Muscle of arm (tissue), 12 donors: ENCODE results near the gene IP6K3. TPM values are rescaled to one million over a fixed set of nuclear protein-coding genes. Genes with fewer than 3 reads are reported as not detected.
A peak's percentile ranks its signal among the peaks of the same experiment; 100 is the strongest.

Experiments used
- DNase-seq: peaks from one replicate; pipeline ENCODE4 v3.0.0-alpha.2; 2013
- polyA plus RNA-seq, 12 donors: library from polyadenylated mRNA; unstranded; fragments of 120-200 nt; gene quantifications; one replicate each; pipeline ENCODE4 v1.2.1, GENCODE V29; 2013; ENCODE audit not compliant: insufficient read length in 12 of 12

Gene IP6K3
- polyA plus RNA-seq, 12 donors, result 9.8 to 41.2 (median 23.2) TPM; not detected in 1

DNA sequence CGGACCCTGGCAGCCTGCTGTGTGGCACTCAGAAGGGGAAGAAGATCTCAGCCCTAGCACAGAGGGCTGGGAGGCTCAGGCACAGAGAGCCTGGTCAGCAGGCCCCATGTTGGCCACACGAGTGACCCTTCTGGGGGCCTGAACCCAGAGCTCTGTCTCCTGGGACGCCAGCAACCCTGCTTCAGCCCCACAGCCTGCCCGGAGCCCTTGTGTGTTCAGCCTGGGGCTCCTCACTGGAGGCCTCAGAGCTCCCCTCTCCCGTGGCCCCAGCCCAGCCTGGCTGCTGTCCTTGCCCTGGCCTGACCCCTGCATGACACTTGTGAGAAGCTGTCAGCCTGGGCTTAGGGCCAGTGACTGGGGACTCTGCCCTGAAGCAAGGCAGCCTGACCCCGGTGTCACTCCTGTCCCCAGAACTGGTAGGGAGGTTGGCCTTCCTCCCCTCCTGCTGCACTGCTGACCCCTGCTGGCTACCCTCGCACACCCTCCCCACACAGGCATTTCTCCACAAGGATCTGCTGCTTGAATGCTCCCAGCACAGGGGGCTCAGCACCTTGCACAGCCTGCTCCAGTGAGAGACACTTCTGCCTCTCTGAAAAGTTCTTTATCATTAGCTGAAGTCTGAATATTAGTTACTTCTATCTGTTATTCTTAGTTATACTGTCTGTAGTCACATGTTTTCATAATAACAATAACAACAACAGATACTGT lies 15.4 kb upstream of the IP6K3 start:
- peak; percentile 31 for DNase-seq

GRCh38 chr6:33761581-33761921 lies 14.8 kb upstream of the IP6K3 start:
- DNase-seq, result no peak

DNA sequence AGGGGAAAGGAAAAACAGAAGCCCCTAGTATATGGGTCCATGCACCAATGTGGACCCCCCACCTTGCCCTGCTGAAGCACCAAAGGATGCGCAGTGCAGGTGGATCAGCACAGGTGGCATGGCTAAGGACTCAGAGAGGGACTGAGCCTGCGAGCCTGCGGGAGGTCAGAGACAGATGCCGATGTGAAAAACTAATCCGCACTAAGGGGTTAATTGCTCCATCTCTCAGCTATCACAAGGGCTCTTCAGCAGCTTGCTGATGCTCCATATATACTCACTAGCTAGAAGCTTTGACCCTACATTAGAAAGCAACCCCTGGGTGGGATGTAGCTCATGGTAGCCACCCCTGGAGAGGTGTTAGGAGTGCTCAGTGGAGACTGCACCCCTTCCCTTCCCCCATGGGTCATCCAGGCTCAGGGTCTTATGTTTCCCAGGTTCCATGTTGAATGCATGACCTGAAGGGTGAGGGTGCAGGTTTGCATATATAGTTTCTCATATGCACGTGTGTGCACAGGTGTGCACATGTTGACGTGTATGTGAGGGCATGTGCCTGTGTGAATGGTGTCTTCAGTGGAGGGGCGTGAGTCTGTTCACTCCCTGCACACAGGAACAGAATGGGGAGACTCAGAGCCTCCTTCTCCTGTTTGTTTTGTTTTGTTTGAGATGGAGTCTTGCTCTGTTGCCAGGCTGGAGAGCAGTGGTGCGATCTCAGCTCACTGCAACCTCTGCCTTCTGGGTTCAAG lies 13.4 kb upstream of the IP6K3 start:
- no peak for DNase-seq

DNA sequence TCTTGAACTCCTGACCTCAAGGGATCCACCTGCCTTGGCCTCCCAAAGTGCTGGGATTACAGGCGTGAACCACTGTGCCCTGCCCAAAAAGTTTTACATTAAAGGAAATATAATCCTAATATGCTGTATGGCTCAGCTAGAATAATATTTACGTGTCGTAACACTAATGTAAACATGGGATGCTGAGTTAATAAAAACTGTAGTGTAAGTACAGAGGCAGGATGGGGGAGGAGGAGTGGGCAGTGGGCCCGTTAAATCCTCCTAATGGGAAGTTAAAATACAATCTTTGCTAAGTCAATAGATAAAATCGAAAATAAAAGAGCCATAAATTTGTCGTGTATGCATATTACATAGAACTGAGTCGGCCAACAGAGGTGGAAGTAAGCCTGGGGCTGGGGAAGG lies 12.1 kb upstream of the IP6K3 start:
- DNase-seq, result no peak

DNA sequence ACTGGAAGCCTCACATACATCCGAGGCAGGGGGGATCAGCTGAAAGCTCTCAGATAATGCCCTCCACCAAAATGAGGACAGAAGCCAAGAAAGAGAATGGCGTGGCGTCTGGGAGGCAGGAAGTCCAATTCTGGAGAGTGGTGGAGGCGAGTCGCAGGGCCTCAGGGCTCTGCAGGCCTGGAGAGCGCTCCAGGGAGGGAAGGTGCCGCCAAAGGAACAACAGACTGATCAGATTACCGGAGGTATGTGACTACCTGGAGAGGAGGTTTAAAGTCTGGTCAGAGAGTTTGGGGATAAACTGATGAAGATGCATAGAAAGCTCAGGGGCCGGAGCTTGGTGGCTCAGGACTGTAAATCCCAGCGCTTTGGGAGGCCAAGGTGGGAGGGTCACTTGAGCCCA lies 11.2 kb upstream of the IP6K3 start:
- DNase-seq, result no peak

GRCh38 chr6:33757113-33757512 lies 10.4 kb upstream of the IP6K3 start:
- no peak for DNase-seq

GRCh38 chr6:33756211-33756954 lies 9.7 kb upstream of the IP6K3 start:
- DNase-seq, result no peak

GRCh38 chr6:33755070-33755869 lies 8.6 kb upstream of the IP6K3 start:
- DNase-seq, result no peak

GRCh38 chr6:33754222-33754621 lies 7.5 kb upstream of the IP6K3 start:
- DNase-seq, result no peak

- no peak for DNase-seq
These were observed 5.9 kb upstream of the IP6K3 start for GRCh38 chr6:33752646-33753015.

DNA sequence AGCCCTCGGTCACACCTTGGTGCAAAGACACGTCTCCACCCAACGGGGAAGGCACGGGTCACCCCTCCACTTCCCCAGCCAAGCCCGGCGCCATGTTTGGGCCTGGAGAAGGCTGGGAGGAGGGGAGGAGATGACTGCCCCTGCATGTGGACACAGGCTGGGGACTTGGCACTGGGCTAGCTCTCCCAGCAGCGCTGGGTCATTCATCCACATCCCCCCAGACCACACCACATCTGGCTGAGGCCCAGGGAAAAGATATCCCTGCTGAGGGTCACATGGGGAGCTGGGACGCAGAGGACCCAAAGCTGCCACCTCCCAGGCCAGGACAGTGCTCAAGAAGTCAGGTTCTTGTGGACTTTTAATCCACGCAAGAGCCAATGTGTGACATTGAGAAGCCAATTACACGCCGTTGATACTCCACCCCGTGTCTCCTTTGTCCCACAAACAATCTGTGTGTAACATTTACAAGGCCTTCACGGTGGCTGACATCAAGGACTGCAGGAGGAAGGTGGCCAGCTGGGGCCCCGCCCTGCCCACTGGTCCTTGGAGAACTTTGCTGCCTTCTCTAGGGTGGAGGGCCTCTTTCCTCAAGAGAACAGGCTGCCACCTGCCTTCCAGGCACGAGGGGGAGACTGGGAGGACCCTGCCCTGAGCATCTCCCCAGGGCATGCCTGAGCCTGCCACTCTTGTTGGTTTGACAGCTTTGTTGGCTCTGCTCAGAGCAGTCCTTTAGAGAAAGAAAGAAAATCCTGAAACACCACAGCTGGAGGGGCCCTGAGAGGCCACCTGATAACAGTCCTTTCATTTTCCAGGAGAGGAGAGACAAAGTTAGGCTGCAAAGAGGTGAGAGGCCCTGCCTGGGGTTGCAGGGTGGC lies 5.3 kb upstream of the IP6K3 start:
- DNase-seq, result no peak

- no peak for DNase-seq
These were observed 3.7 kb upstream of the IP6K3 start for GRCh38 chr6:33750244-33750991.

- DNase-seq, result no peak
These were observed 2.7 kb upstream of the IP6K3 start for GRCh38 chr6:33749401-33749800.

- no peak for DNase-seq
These were observed 2.1 kb upstream of the IP6K3 start for GRCh38 chr6:33748841-33749240.

DNA sequence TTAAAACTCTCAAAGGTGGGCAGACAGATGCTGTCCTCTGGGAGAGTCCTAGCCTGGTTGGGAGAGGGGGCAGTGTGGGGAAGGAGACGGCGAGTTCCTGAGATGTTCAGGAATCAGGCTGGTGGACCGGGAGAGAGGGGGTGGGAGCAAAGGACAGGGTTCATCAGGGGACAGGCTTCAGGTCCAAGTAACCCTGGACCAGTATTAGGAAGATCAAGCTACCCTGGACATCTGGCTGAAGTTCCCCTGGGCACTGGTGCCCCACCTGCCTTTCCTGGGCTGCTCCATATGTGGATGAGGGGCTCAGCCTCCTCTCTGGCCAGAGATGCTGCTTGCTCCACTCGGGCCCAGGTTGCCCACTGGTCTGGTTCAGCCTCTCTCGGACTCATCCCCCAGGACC lies 1.1 kb upstream of the IP6K3 start:
- DNase-seq, result no peak

DNA sequence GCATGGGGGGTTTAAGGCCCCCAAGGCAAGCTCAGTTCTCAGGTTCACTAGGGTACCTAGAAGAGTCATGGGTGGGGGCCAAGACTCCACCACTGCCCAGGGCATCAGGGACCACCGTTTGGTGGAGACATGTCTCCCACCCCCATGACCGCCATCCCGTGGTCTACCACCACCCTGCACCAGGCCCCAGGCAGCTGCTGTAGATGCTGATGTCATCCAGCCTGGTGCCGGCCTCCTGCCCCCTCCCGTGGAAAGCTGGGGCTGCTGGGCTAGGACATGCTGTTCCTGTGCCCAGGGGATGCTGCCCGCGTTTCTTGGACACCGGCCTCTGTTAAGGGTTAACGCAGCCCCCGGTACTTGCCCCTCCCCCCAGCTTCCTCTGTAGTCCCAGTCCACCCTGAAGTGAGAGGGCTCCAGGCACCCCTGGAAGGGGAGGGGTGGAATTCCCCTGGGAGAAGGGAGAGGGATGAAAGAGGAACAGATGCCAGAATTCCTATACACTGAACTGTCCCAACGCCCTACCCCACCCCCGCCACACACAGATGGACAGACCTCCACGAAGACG lies 587 bp downstream of the IP6K3 start:
- DNase-seq, result peak; percentile 17

- DNase-seq, result no peak
These were observed 1.2 kb downstream of the IP6K3 start for GRCh38 chr6:33745548-33745947.

DNA sequence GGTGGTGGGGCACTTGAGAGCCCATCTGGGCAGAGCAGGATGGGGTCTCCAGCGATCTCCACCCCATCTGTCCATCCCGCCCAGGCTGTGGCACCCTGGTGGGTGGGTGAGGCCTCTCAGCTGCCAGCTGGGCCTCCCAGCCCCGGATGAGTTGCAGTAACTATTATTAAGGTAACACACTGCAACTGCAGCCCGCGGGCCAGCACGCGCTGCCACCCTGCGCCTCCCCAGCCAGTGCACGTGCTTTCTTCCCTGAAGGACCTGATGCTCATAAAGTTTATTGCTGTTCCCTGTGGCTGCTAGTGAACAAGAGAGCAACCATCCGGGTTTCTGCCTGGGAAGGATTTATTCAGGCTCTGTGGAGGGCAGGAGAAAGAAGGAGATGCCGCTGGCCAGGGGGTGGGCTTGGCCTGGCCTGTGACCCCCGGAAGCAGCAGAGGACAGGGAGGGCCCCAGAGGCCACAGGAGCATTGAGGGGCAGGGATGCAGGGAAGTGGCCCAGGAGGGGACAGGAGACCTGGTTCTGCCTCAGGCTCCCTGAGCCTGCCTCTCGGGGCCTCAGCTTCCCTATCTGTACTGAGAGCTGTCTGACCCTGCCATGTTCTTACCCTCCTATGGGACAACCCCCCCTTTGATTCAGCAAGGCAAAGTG lies 1.7 kb downstream of the IP6K3 start:
- DNase-seq, result no peak
